Osteocyte (in vitro differentiated cells): ENCODE data around the gene CCNT1. TPM values are rescaled to one million over a fixed set of nuclear protein-coding genes. Genes with fewer than 3 reads are reported as not detected.
A peak's percentile ranks its signal among the peaks of the same experiment; 100 is the strongest.

Experiments used
- DNase-seq: peaks from one replicate; pipeline ENCODE4 v3.0.0; 2021; ENCODE audit warnings: mixed read lengths; ENCODE audit not compliant: unreplicated experiment; ENCODE audit errors: extremely low spot score
- H3K27ac Mint-ChIP-seq: one replicate; pipeline ENCODE4 v1.8.0; 2021; ENCODE audit warnings: mild to moderate bottlenecking, mixed read lengths; ENCODE audit not compliant: unreplicated experiment
- H3K27me3 Mint-ChIP-seq: one replicate; pipeline ENCODE4 v1.8.0; 2021; ENCODE audit warnings: mixed read lengths; ENCODE audit not compliant: unreplicated experiment
- H3K36me3 Mint-ChIP-seq: one replicate; pipeline ENCODE4 v1.8.0; 2021; ENCODE audit warnings: mixed read lengths; ENCODE audit not compliant: unreplicated experiment
- H3K4me1 Mint-ChIP-seq: one replicate; pipeline ENCODE4 v1.8.0; 2021; ENCODE audit warnings: mixed read lengths; ENCODE audit not compliant: unreplicated experiment
- H3K4me3 Mint-ChIP-seq: one replicate; pipeline ENCODE4 v1.8.0; 2021; ENCODE audit warnings: mild to moderate bottlenecking, moderate library complexity, mixed read lengths; ENCODE audit not compliant: unreplicated experiment
- H3K9me3 Mint-ChIP-seq: one replicate; pipeline ENCODE4 v1.8.0; 2021; ENCODE audit warnings: mixed read lengths; ENCODE audit not compliant: unreplicated experiment
- CTCF ChIP-seq: fragments of 200-600 bp; sonication (generic); IDR thresholded peaks from 2 replicates; pipeline ENCODE4 v1.5.0; 2021; ENCODE audit warnings: antibody characterized with exemption, mild to moderate bottlenecking, moderate library complexity
- total RNA-seq: library from RNA; stranded (reverse); gene quantifications from 2 replicates; pipeline ENCODE4 v1.2.1, GENCODE V29; 2021

The CCNT1 gene
- total RNA-seq, 1 donor from 2014 or later = 33.8 TPM

GRCh38 chr12:48690990-48691389 is 25.5 kb downstream of the CCNT1 start:
- Mint-ChIP-seq H3K4me3 (no peak overlapping the region), H3K4me1 (peaks cover 16% of the 10 kb centered on the region), H3K36me3 (peaks cover 60% of the 10 kb centered on the region), H3K27ac (no peak overlapping the region), H3K9me3 (no peaks in the 10 kb centered on the region), H3K27me3 (no peaks in the 10 kb centered on the region)
- DNase-seq = no peak
- no peak for TF ChIP-seq CTCF

- Mint-ChIP-seq H3K9me3 (no peaks in the 10 kb centered on the region), H3K4me1 (peaks cover 16% of the 10 kb centered on the region), H3K4me3 (no peak overlapping the region), H3K27ac (no peak overlapping the region), H3K27me3 (no peaks in the 10 kb centered on the region), H3K36me3 (peaks cover 54% of the 10 kb centered on the region)
- TF ChIP-seq CTCF = no peak
- no peak for DNase-seq
Measured at GRCh38 chr12:48690436-48690835, 26.1 kb downstream of the CCNT1 start.

- Mint-ChIP-seq H3K9me3 (no peaks in the 10 kb centered on the region), H3K27ac (peak overlapping the region; percentile 9), H3K27me3 (no peaks in the 10 kb centered on the region)
Measured at GRCh38 chr12:48688836-48689235, 27.7 kb downstream of the CCNT1 start.

GRCh38 chr12:48687592-48687991 is 28.9 kb downstream of the CCNT1 start:
- Mint-ChIP-seq H3K4me1 (peaks cover 12% of the 10 kb centered on the region), H3K36me3 (peaks cover 31% of the 10 kb centered on the region), H3K27ac (no peak overlapping the region), H3K9me3 (no peaks in the 10 kb centered on the region), H3K4me3 (no peak overlapping the region), H3K27me3 (no peaks in the 10 kb centered on the region)
- no peak for DNase-seq
- TF ChIP-seq CTCF = no peak

More at GRCh38 chr12:48688836-48689235, 27.7 kb downstream of the CCNT1 start:
- Mint-ChIP-seq H3K4me1 (peaks cover 16% of the 10 kb centered on the region), H3K4me3 (no peak overlapping the region), H3K36me3 (peaks cover 44% of the 10 kb centered on the region)
- no peak for TF ChIP-seq CTCF
- no peak for DNase-seq

GRCh38 chr12:48686615-48687334 is 29.7 kb downstream of the CCNT1 start:
- Mint-ChIP-seq H3K4me1 (peaks cover 4% of the 10 kb centered on the region), H3K9me3 (no peaks in the 10 kb centered on the region), H3K27me3 (no peaks in the 10 kb centered on the region), H3K27ac (no peak overlapping the region), H3K4me3 (no peak overlapping the region), H3K36me3 (peaks cover 25% of the 10 kb centered on the region)
- TF ChIP-seq CTCF = no peak
- no peak for DNase-seq
